ENCODE results near the gene RAB30.
"Not testable (repeated sequence)": the region's sequence is repeated elsewhere in the genome, so short reads cannot be mapped to it uniquely, and the experiment has no call there.

DNA sequence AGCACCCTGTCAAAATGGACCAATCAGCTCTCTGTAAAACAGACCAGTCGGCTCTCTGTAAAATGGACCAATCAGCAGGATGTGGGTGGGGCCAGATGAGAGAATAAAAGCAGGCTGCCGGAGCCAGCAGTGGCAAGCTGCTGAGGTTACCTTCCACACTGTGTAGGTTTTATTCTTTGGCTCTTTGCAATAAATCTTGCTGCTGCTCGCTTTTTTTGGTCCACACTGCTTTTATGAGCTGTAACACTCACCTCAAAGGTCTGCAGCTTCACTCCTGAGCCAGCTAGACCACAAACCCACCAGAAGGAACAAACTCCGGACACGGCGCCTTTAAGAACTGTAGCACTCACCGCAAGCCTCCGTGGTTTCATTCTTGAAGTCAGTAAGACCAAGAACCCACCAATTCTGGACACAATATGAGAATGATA is 100.2 kb downstream of the RAB30 start:
- not testable (repeated sequence) for TF ChIP-seq CTCF, POLR2A (IDR thresholded peaks at IDR 0.05)
